ENCODE measurements around the gene RNF13.

DNA sequence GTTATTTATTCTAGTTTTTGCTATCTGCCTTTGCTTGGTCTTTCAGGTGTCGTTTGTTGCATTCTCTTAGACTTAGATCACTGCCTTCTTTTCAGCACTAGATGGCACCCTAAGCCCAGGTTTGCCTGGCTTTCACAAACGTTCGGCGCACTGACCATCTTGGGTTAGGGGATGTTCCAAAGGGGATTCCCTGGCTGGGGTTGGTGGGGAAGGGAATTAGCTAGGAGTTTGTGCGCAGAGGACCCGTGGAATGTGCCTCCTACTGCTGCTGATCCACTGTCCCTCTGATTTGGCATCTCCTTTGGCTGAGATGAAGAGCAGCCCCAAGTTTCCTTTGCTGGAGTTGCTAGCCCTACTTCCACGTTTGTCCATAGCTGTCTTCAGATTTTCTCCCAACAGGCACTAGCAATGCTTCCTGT lies 123.8 kb downstream of the RNF13 start:
- TF ChIP-seq EZH2phosphoT487 (conservative IDR thresholded peaks at IDR 0.05; ENCODE audit: low read length) = no peak
- TF ChIP-seq, protein P1, sequence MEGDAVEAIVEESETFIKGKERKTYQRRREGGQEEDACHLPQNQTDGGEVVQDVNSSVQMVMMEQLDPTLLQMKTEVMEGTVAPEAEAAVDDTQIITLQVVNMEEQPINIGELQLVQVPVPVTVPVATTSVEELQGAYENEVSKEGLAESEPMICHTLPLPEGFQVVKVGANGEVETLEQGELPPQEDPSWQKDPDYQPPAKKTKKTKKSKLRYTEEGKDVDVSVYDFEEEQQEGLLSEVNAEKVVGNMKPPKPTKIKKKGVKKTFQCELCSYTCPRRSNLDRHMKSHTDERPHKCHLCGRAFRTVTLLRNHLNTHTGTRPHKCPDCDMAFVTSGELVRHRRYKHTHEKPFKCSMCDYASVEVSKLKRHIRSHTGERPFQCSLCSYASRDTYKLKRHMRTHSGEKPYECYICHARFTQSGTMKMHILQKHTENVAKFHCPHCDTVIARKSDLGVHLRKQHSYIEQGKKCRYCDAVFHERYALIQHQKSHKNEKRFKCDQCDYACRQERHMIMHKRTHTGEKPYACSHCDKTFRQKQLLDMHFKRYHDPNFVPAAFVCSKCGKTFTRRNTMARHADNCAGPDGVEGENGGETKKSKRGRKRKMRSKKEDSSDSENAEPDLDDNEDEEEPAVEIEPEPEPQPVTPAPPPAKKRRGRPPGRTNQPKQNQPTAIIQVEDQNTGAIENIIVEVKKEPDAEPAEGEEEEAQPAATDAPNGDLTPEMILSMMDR (IDR thresholded peaks at IDR 0.05; ENCODE audit: insufficient read depth, low read length, poor library complexity, severe bottlenecking) = peak; percentile 77
